HCT116 (cell line): ENCODE results near the gene STAB1. TPM values are rescaled to one million over a fixed set of nuclear protein-coding genes. Genes with fewer than 3 reads are reported as not detected.

Source experiments
- ATAC-seq: fragments of 200-7000 bp; cut with Tn5 transposase; 2 replicates; pipeline ENCODE4 v1.9.1; 2020; ENCODE audit warnings: mild to moderate bottlenecking, moderate library complexity
- BruUV-seq: library from RNA; stranded (reverse); fragments of 400-500 nt; replicated peaks from 2 replicates; lab custom pipeline; 2021; lab: Mats Ljungman, UMichigan
- CTCF ChIA-PET: fragments of 300-600 bp; sonication (Branson Sonifier 250); formaldehyde crosslinking; loops from one replicate; lab custom pipeline; 2021; ENCODE audit warnings: antibody characterized with exemption; lab: Charles Lee
- POLR2A ChIA-PET: fragments of 300-600, 350-600 bp; sonication (Branson Sonifier 250); formaldehyde crosslinking; loops from one replicate; lab custom pipeline; 2021; ENCODE audit warnings: antibody characterized with exemption; lab: Charles Lee
- RAD21 ChIA-PET, 2 experiments: fragments of 300-600 bp; sonication (Branson Sonifier 250); formaldehyde crosslinking; loops; one replicate each; lab custom pipeline; 2023; ENCODE audit warnings: low total read pairs in 2 of 2; ENCODE audit not compliant: uncharacterized antibody in 2 of 2, unreplicated experiment in 2 of 2, low non-redundant PET in 1 of 2; lab: Charles Lee
- DNase-seq: peaks from one replicate; pipeline ENCODE4 v3.0.0-alpha.2; 2010; ENCODE audit warnings: low read depth, low spot score
- H2AFZ ChIP-seq: fragments of 200-600 bp; shearing (Covaris generic), sonication (generic); 2 replicates; pipeline ENCODE4 v1.6.1; 2017; ENCODE audit warnings: low read depth, mixed run types, mixed read lengths, antibody characterized with exemption, low read length; ENCODE audit not compliant: poor library complexity, severe bottlenecking
- H3K27ac ChIP-seq: 2 replicates; pipeline ENCODE4 v1.5.1; 2012; ENCODE audit warnings: low read depth, low read length
- H3K27me3 ChIP-seq: fragments of 200-600 bp; sonication (generic); 2 replicates; pipeline ENCODE4 v1.6.1; 2016; ENCODE audit warnings: mixed run types, low read length, mixed read lengths; ENCODE audit not compliant: insufficient read depth
- H3K36me3 ChIP-seq, 2 experiments: fragments of 200-500 bp in 1 of 2; fragments of 200-600 bp in 1 of 2; sonication (Bioruptor generic) in 1 of 2; sonication (generic) in 1 of 2; 2 replicates each; pipeline versions ENCODE4 v1.5.1 to v1.6.1; 2014 to 2016; ENCODE audit warnings: low read length in 2 of 2, inconsistent platforms in 1 of 2, mixed read lengths in 1 of 2, mixed run types in 1 of 2; ENCODE audit not compliant: insufficient read depth in 2 of 2, control insufficient read depth in 1 of 2
- H3K4me1 ChIP-seq, 2 experiments: fragments of 200-600 bp in 1 of 2; sonication (generic) in 1 of 2; 2 replicates each; pipeline versions ENCODE4 v1.5.1 to v1.6.1; 2012 to 2017; ENCODE audit warnings: low read length in 2 of 2, inconsistent platforms in 1 of 2, mild to moderate bottlenecking in 1 of 2, mixed read lengths in 1 of 2, mixed run types in 1 of 2, moderate library complexity in 1 of 2; ENCODE audit not compliant: insufficient read depth in 2 of 2, control insufficient read depth in 1 of 2
- H3K4me2 ChIP-seq: fragments of 200-600 bp; sonication (generic); 2 replicates; pipeline ENCODE4 v1.6.1; 2017; ENCODE audit warnings: mixed run types, low read length, mixed read lengths
- H3K4me3 ChIP-seq, 2 experiments: fragments of 200-600 bp in 1 of 2; sonication (generic) in 1 of 2; replicated peaks in 1 of 2; 2 replicates each; pipeline ENCODE4 v1.5.1; 2011 to 2016; ENCODE audit warnings: low read length in 2 of 2, control low read depth in 1 of 2, low read depth in 1 of 2, mild to moderate bottlenecking in 1 of 2, mixed read lengths in 1 of 2, mixed run types in 1 of 2
- H3K79me2 ChIP-seq: fragments of 200-600 bp; sonication (generic); 2 replicates; pipeline ENCODE4 v1.6.1; 2017; ENCODE audit warnings: mild to moderate bottlenecking, mixed run types, low read length, moderate library complexity, mixed read lengths; ENCODE audit not compliant: insufficient read depth
- H3K9ac ChIP-seq: fragments of 200-600 bp; sonication (generic); 2 replicates; pipeline ENCODE4 v1.6.1; 2016; ENCODE audit warnings: low read length, mixed read lengths
- H3K9me2 ChIP-seq: fragments of 200-600 bp; sonication (generic), shearing (Covaris generic); 2 replicates; pipeline ENCODE4 v1.6.1; 2017; ENCODE audit warnings: mixed run types, mild to moderate bottlenecking, moderate library complexity; ENCODE audit not compliant: insufficient read depth
- H3K9me3 ChIP-seq, 2 experiments: fragments of 200-500 bp in 1 of 2; fragments of 200-600 bp in 1 of 2; sonication (Bioruptor generic) in 1 of 2; sonication (generic) in 1 of 2; 2 replicates each; pipeline ENCODE4 v1.6.1; 2014 to 2017; ENCODE audit warnings: low read length in 2 of 2, mixed read lengths in 2 of 2, inconsistent platforms in 1 of 2, low read depth in 1 of 2, mild to moderate bottlenecking in 1 of 2, mixed run types in 1 of 2, moderate library complexity in 1 of 2; ENCODE audit not compliant: control insufficient read depth in 1 of 2, insufficient read depth in 1 of 2
- H4K20me1 ChIP-seq: fragments of 200-600 bp; sonication (generic), shearing (Covaris generic); 2 replicates; pipeline ENCODE4 v1.6.1; 2017; ENCODE audit warnings: mixed run types, mild to moderate bottlenecking, moderate library complexity; ENCODE audit not compliant: insufficient read depth
- CBX3 ChIP-seq: IDR thresholded peaks from 2 replicates; pipeline ENCODE4 v1.6.1; 2012; ENCODE audit warnings: low read depth
- CEBPB ChIP-seq: IDR thresholded peaks from 2 replicates; pipeline ENCODE4 v1.6.1; 2012; ENCODE audit warnings: low read depth
- EGR1 ChIP-seq: IDR thresholded peaks from 2 replicates; pipeline ENCODE4 v1.6.1; 2012; ENCODE audit warnings: low read depth
- EZH2 ChIP-seq: fragments of 200-600 bp; sonication (generic); IDR thresholded peaks from 2 replicates; pipeline ENCODE4 v1.6.1; 2017; ENCODE audit warnings: antibody characterized with exemption, mixed run types
- EZH2phosphoT487 ChIP-seq: fragments of 200-600 bp; IDR thresholded peaks from 2 replicates; pipeline ENCODE4 v1.6.1; 2018; ENCODE audit warnings: antibody characterized with exemption, borderline replicate concordance
- FOSL1 ChIP-seq: IDR thresholded peaks from 2 replicates; pipeline ENCODE4 v1.6.1; 2012; ENCODE audit warnings: low read depth
- JUND ChIP-seq: IDR thresholded peaks from 2 replicates; pipeline ENCODE4 v1.6.1; 2012
- RAD21 ChIP-seq: IDR thresholded peaks from 2 replicates; pipeline ENCODE4 v1.6.1; 2012; ENCODE audit warnings: low read depth, mild to moderate bottlenecking
- REST ChIP-seq: IDR thresholded peaks from 2 replicates; pipeline ENCODE4 v1.6.1; 2012; ENCODE audit warnings: low read depth
- SIN3A ChIP-seq: IDR thresholded peaks from 2 replicates; pipeline ENCODE4 v1.6.1; 2012; ENCODE audit warnings: low read depth
- SP1 ChIP-seq: IDR thresholded peaks from 2 replicates; pipeline ENCODE4 v1.6.1; 2012; ENCODE audit warnings: low read depth
- TCF7L2 ChIP-seq: IDR thresholded peaks from 2 replicates; pipeline ENCODE4 v1.7.0; 2011; ENCODE audit warnings: borderline replicate concordance, inconsistent platforms; ENCODE audit not compliant: insufficient read depth, insufficient read length; ENCODE audit errors: extremely low read depth
- YY1 ChIP-seq: IDR thresholded peaks from 2 replicates; pipeline ENCODE4 v1.6.1; 2011; ENCODE audit warnings: low read length, low read depth, moderate library complexity, mild to moderate bottlenecking; ENCODE audit not compliant: insufficient replicate concordance; ENCODE audit errors: extremely low read depth
- ZFX ChIP-seq: fragments of 450-650 bp; IDR thresholded peaks from 2 replicates; pipeline ENCODE4 v1.6.1; 2017
- intact Hi-C: fragments of 100-400 bp; cut with micrococcal nuclease; formaldehyde crosslinking; loops from 2 replicates; pipeline ENCODE4 v1.10.0; 2022
- total RNA-seq: library from RNA; stranded (reverse); gene quantifications from one replicate; pipeline ENCODE4 v1.2.1, GENCODE V29; 2021; ENCODE audit not compliant: unreplicated experiment

STAB1 gene
- total RNA-seq, 1 experiment from 2014 or later = 0.44 TPM

- ATAC-seq (no peak), DNase-seq (no peak)
- no peak overlapping the region for H3K4me2 ChIP-seq
- no peak overlapping the region for H3K27ac ChIP-seq
- H3K9ac ChIP-seq = no peak overlapping the region
- no peaks in the 10 kb centered on the region for H3K4me1 ChIP-seq
- ChIA-PET RAD21 (no interaction called here), CTCF (no interaction called here)
- H3K9me2 ChIP-seq = no peaks in the 10 kb centered on the region
- no TSS peak for BruUV-seq
- H3K27me3 ChIP-seq = no peaks in the 10 kb centered on the region
- no peak overlapping the region for H2AFZ ChIP-seq
- TF ChIP-seq JUND = no peak
- no peak for TF ChIP-seq SP1
- TF ChIP-seq TCF7L2 = no peak
- no peak for TF ChIP-seq RAD21
- TF ChIP-seq YY1 = no peak
- TF ChIP-seq EZH2phosphoT487 = no peak
- no peak for TF ChIP-seq SIN3A
- no peak for TF ChIP-seq EGR1
- no peak for TF ChIP-seq CBX3
- TF ChIP-seq ZFX = no peak
- TF ChIP-seq, all 23 proteins: peak for 0
- intact Hi-C loops = no loop called here
- Histone ChIP-seq H3K36me3 (peaks cover 5 to 26% of the 10 kb centered on the region in 2 experiments; a peak in 3 of 4 replicates), H3K9me3 (no peaks in the 10 kb centered on the region), H3K79me2 (no peaks in the 10 kb centered on the region), H4K20me1 (no peaks in the 10 kb centered on the region), H3K4me3 (no peak overlapping the region)
- POLR2A ChIA-PET = no interaction called here
Measured at GRCh38 chr3:52488746-52489145, 6.4 kb upstream of the STAB1 start.

- no peak for TF ChIP-seq FOSL1
- no peak for TF ChIP-seq SIN3A
- TF ChIP-seq RAD21 = no peak
- no peak for TF ChIP-seq EGR1
- TF ChIP-seq CEBPB = no peak
- TF ChIP-seq EZH2phosphoT487 = no peak
- TF ChIP-seq REST = no peak
- no peak for TF ChIP-seq EZH2
- POLR2A ChIA-PET = no interaction called here
- no peak overlapping the region for H2AFZ ChIP-seq
Measured at GRCh38 chr3:52489453-52489852, 5.7 kb upstream of the STAB1 start.

More at GRCh38 chr3:52489453-52489852, 5.7 kb upstream of the STAB1 start:
- H3K9me3 ChIP-seq = no peaks in the 10 kb centered on the region
- no peaks in the 10 kb centered on the region for H4K20me1 ChIP-seq
- RAD21 ChIA-PET = no interaction called here
- H3K79me2 ChIP-seq = no peaks in the 10 kb centered on the region
- H3K36me3 ChIP-seq = peaks cover 5 to 26% of the 10 kb centered on the region in 2 experiments; a peak in 3 of 4 replicates
- intact Hi-C loops = no loop called here
- no peak for ATAC-seq
- H3K9me2 ChIP-seq = no peaks in the 10 kb centered on the region
- no peak overlapping the region for H3K9ac ChIP-seq
- no peak overlapping the region for H3K4me3 ChIP-seq
- CTCF ChIA-PET = no interaction called here
- H3K4me2 ChIP-seq = no peak overlapping the region
- BruUV-seq = no TSS peak
- no peak for DNase-seq
- no peak overlapping the region for H3K27ac ChIP-seq
- no peaks in the 10 kb centered on the region for H3K4me1 ChIP-seq
- H3K27me3 ChIP-seq = no peaks in the 10 kb centered on the region
